OCI-LY1 (cell line): ENCODE results near the gene DLL4.

ENCODE experiments used
- EZH2 ChIP-seq: fragments of 200-600 bp; sonication (generic), shearing (Covaris generic); IDR thresholded peaks from 2 replicates; pipeline ENCODE4 v1.8.0; 2017; ENCODE audit warnings: borderline replicate concordance, mixed run types, mild to moderate bottlenecking, antibody characterized with exemption, low read length, moderate library complexity, mixed read lengths
- TF ChIP-seq, protein P1 (sequence below): fragments of 200-600 bp; sonication (generic), shearing (Covaris generic); IDR thresholded peaks from 2 replicates; pipeline ENCODE4 v1.5.1; 2017; ENCODE audit warnings: mild to moderate bottlenecking, antibody characterized with exemption, low read length, moderate library complexity, mixed read lengths

DNA sequence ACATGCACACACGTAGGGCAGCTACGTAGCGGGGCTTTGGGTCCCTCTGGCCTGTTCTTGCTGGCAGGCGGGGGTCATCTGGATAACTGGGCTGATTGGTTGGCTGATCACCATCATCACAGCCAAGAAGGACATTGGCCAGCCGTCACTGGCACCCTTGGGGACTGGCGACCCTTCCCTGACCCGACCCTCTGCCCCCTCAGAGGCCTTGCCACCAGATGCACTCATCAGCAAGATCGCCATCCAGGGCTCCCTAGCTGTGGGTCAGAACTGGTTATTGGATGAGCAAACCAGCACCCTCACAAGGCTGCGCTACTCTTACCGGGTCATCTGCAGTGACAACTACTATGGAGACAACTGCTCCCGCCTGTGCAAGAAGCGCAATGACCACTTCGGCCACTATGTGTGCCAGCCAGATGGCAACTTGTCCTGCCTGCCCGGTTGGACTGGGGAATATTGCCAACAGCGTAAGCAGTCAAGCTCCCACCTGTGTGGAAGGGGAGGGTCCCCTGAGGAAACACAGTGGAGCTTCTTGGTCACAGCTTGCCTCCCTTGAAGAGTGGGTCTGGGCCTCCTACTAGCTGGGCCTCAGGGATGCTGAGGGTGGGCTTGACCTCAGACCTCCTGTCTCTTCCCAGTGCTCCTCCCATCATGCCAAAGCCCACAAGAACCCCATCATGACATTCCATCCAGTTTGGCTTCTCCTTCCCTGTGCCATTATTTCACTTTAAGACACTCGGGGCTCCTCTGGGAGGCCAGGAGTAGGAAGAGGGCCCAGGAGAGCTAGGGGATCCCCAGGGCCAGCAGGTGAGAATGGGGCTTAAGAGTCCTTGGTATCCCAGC, 2.4 kb downstream of the DLL4 start:
- TF ChIP-seq, protein P1, sequence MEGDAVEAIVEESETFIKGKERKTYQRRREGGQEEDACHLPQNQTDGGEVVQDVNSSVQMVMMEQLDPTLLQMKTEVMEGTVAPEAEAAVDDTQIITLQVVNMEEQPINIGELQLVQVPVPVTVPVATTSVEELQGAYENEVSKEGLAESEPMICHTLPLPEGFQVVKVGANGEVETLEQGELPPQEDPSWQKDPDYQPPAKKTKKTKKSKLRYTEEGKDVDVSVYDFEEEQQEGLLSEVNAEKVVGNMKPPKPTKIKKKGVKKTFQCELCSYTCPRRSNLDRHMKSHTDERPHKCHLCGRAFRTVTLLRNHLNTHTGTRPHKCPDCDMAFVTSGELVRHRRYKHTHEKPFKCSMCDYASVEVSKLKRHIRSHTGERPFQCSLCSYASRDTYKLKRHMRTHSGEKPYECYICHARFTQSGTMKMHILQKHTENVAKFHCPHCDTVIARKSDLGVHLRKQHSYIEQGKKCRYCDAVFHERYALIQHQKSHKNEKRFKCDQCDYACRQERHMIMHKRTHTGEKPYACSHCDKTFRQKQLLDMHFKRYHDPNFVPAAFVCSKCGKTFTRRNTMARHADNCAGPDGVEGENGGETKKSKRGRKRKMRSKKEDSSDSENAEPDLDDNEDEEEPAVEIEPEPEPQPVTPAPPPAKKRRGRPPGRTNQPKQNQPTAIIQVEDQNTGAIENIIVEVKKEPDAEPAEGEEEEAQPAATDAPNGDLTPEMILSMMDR, result no peak
- no peak for TF ChIP-seq EZH2
